H1 (cell line): ENCODE measurements around the gene PTPA. TPM values are rescaled to one million over a fixed set of nuclear protein-coding genes. Genes with fewer than 3 reads are reported as not detected.

ENCODE experiments used
- CTCF ChIA-PET: fragments of 300-600 bp; sonication (Branson Sonifier 250); formaldehyde crosslinking; loops from one replicate; lab custom pipeline; 2021; ENCODE audit not compliant: partially characterized antibody; lab: Charles Lee
- POLR2A ChIA-PET: fragments of 300-600 bp; sonication (Branson Sonifier 250); formaldehyde crosslinking; loops from one replicate; lab custom pipeline; 2021; ENCODE audit warnings: inconsistent platforms; ENCODE audit not compliant: partially characterized antibody; lab: Charles Lee
- DNase-seq, 2 experiments: peaks; one replicate each; pipeline versions ENCODE4 v3.0.0 to v3.0.0-alpha.2; 2010 to 2022; ENCODE audit warnings: low spot score in 2 of 2, low read depth in 1 of 2, mixed read lengths in 1 of 2
- FAIRE-seq: peaks from 2 replicates; lab custom pipeline; 2011; peaks lifted over from hg19 to GRCh38; lab: Jason Lieb, UNC
- H2AFZ ChIP-seq: 2 replicates; pipeline ENCODE4 v1.8.1; 2012; ENCODE audit warnings: low read length, inconsistent platforms
- H2AK5ac ChIP-seq: 2 replicates; pipeline ENCODE4 v1.6.1; 2013; ENCODE audit warnings: low read depth, low read length
- H2BK120ac ChIP-seq: replicated peaks from 2 replicates; pipeline ENCODE3; 2013; ENCODE audit warnings: low read depth, low read length, inconsistent platforms
- H2BK12ac ChIP-seq: 2 replicates; pipeline ENCODE4 v1.6.1; 2013; ENCODE audit warnings: low read depth, low read length
- H2BK15ac ChIP-seq: 2 replicates; pipeline ENCODE4 v1.6.1; 2013; ENCODE audit warnings: low read length
- H2BK20ac ChIP-seq: 2 replicates; pipeline ENCODE4 v1.6.1; 2013; ENCODE audit warnings: low read length
- H2BK5ac ChIP-seq: 2 replicates; pipeline ENCODE4 v1.6.1; 2013; ENCODE audit warnings: low read depth, low read length
- H3K14ac ChIP-seq: 2 replicates; pipeline ENCODE4 v1.6.1; 2013; ENCODE audit warnings: inconsistent platforms; ENCODE audit not compliant: insufficient read length
- H3K18ac ChIP-seq: 2 replicates; pipeline ENCODE4 v1.6.1; 2013; ENCODE audit warnings: low read length; ENCODE audit errors: extremely low read depth
- H3K23ac ChIP-seq: 2 replicates; pipeline ENCODE4 v1.6.1; 2013; ENCODE audit warnings: inconsistent platforms; ENCODE audit not compliant: insufficient read length
- H3K23me2 ChIP-seq: 2 replicates; pipeline ENCODE4 v1.6.1; 2013; ENCODE audit warnings: low read depth, low read length
- H3K27ac ChIP-seq: 2 replicates; pipeline ENCODE4 v1.6.1; 2011; ENCODE audit warnings: low read depth, low read length, inconsistent platforms
- H3K27me3 ChIP-seq, 4 experiments: replicated peaks in 1 of 4; 1 replicate in 1 of 4; 2 replicates in 3 of 4; pipeline versions ENCODE4 v1.6.1 to v1.8.1; 2011 to 2013; ENCODE audit warnings: low read length in 3 of 4, mild to moderate bottlenecking in 3 of 4, inconsistent platforms in 2 of 4, mixed read lengths in 2 of 4, moderate library complexity in 1 of 4; ENCODE audit not compliant: control insufficient read depth in 3 of 4, insufficient read depth in 3 of 4; ENCODE audit errors: extremely low read depth in 1 of 4
- H3K36me3 ChIP-seq, 4 experiments: 2 replicates each; pipeline versions ENCODE4 v1.6.1 to v1.8.1; 2011 to 2013; ENCODE audit warnings: mild to moderate bottlenecking in 4 of 4, low read length in 3 of 4, moderate library complexity in 2 of 4, control low read depth in 1 of 4, inconsistent platforms in 1 of 4; ENCODE audit not compliant: insufficient read depth in 4 of 4, control insufficient read depth in 2 of 4
- H3K4ac ChIP-seq: replicated peaks from 2 replicates; pipeline ENCODE3; 2013; ENCODE audit warnings: low read length, low read depth, mixed read lengths, inconsistent platforms; ENCODE audit not compliant: insufficient read length
- H3K4me1 ChIP-seq, 4 experiments: replicated peaks in 1 of 4; 1 replicate in 1 of 4; 2 replicates in 3 of 4; pipeline versions ENCODE4 v1.6.1 to v1.8.1; 2011 to 2013; ENCODE audit warnings: low read length in 3 of 4, inconsistent platforms in 2 of 4, mixed read lengths in 1 of 4; ENCODE audit not compliant: insufficient read depth in 4 of 4, control insufficient read depth in 3 of 4
- H3K4me2 ChIP-seq, 2 experiments: 2 replicates each; pipeline versions ENCODE4 v1.6.1 to v1.8.1; 2011 to 2013; ENCODE audit warnings: low read depth in 2 of 2, low read length in 2 of 2, control low read depth in 1 of 2, inconsistent platforms in 1 of 2, mild to moderate bottlenecking in 1 of 2; ENCODE audit not compliant: insufficient read depth in 1 of 2
- H3K4me3 ChIP-seq, 4 experiments: fragments of 200-600, 300-600 bp in 1 of 4; sonication (generic), shearing (Covaris generic), sonication (Bioruptor Twin) in 1 of 4; 2 replicates each; pipeline versions ENCODE4 v1.5.1 to v1.8.1; 2011 to 2016; ENCODE audit warnings: low read length in 4 of 4, low read depth in 3 of 4, control low read depth in 2 of 4, inconsistent platforms in 2 of 4, mild to moderate bottlenecking in 2 of 4, mixed read lengths in 1 of 4, moderate library complexity in 1 of 4; ENCODE audit not compliant: insufficient read depth in 2 of 4; ENCODE audit errors: extremely low read depth in 1 of 4
- H3K56ac ChIP-seq: replicated peaks from 2 replicates; pipeline ENCODE3; 2013; ENCODE audit warnings: low read depth, mild to moderate bottlenecking, mixed read lengths, low read length, inconsistent platforms; ENCODE audit not compliant: insufficient read length
- H3K79me1 ChIP-seq: 2 replicates; pipeline ENCODE4 v1.6.1; 2013; ENCODE audit warnings: low read depth, low read length, control low read depth
- H3K79me2 ChIP-seq, 2 experiments: 2 replicates each; pipeline versions ENCODE4 v1.6.1 to v1.8.1; 2012 to 2013; ENCODE audit warnings: low read length in 2 of 2, mild to moderate bottlenecking in 2 of 2, inconsistent platforms in 1 of 2; ENCODE audit not compliant: insufficient read depth in 2 of 2, control insufficient read depth in 1 of 2
- H3K9ac ChIP-seq, 4 experiments: replicated peaks in 1 of 4; 1 replicate in 1 of 4; 2 replicates in 3 of 4; pipeline versions ENCODE4 v1.6.1 to v1.8.1; 2011 to 2013; ENCODE audit warnings: low read depth in 3 of 4, low read length in 3 of 4, control low read depth in 2 of 4, mild to moderate bottlenecking in 2 of 4, moderate library complexity in 2 of 4, inconsistent platforms in 1 of 4; ENCODE audit errors: extremely low read depth in 1 of 4
- H3K9me3 ChIP-seq, 2 experiments: 2 replicates each; pipeline versions ENCODE4 v1.6.1 to v1.8.1; 2012 to 2013; ENCODE audit warnings: mild to moderate bottlenecking in 2 of 2, moderate library complexity in 2 of 2, control low read depth in 1 of 2, inconsistent platforms in 1 of 2, low read depth in 1 of 2, low read length in 1 of 2, mixed read lengths in 1 of 2; ENCODE audit not compliant: insufficient read depth in 2 of 2
- H4K20me1 ChIP-seq, 2 experiments: replicated peaks in 1 of 2; 2 replicates each; pipeline versions ENCODE3 to v1.8.1; 2011 to 2013; ENCODE audit warnings: inconsistent platforms in 2 of 2, low read length in 2 of 2, mild to moderate bottlenecking in 1 of 2; ENCODE audit not compliant: insufficient read depth in 2 of 2, control insufficient read depth in 1 of 2
- H4K5ac ChIP-seq: 2 replicates; pipeline ENCODE4 v1.6.1; 2013; ENCODE audit warnings: low read length, low read depth, mixed read lengths, inconsistent platforms; ENCODE audit not compliant: insufficient read length
- H4K8ac ChIP-seq: 2 replicates; pipeline ENCODE4 v1.8.0; 2013; ENCODE audit warnings: mild to moderate bottlenecking, moderate library complexity, low read length, inconsistent platforms; ENCODE audit not compliant: insufficient read depth; ENCODE audit errors: extremely low read depth
- H4K91ac ChIP-seq: replicated peaks from 2 replicates; pipeline ENCODE3; 2013; ENCODE audit warnings: low read length, mixed read lengths, inconsistent platforms; ENCODE audit not compliant: insufficient read length
- CHD2 ChIP-seq: IDR thresholded peaks from 2 replicates; pipeline ENCODE4 v1.6.1; 2012; ENCODE audit warnings: low read length, improper control_type of control experiment
- CTBP2 ChIP-seq: IDR thresholded peaks from 2 replicates; pipeline ENCODE4 v1.7.0; 2011; ENCODE audit warnings: borderline replicate concordance, mild to moderate bottlenecking, moderate library complexity, mixed read lengths, low read length; ENCODE audit not compliant: insufficient read depth, insufficient read length
- GTF2F1 ChIP-seq: IDR thresholded peaks from 2 replicates; pipeline ENCODE4 v1.6.1; 2012; ENCODE audit warnings: low read depth, low read length, improper control_type of control experiment, borderline replicate concordance
- HDAC2 ChIP-seq, 2 experiments: fragments of 300-600 bp in 1 of 2; sonication (generic) in 1 of 2; IDR thresholded peaks; 2 replicates each; pipeline ENCODE4 v1.6.1; 2011 to 2012; ENCODE audit warnings: low read depth in 2 of 2, low read length in 2 of 2, mild to moderate bottlenecking in 2 of 2, moderate library complexity in 2 of 2, borderline replicate concordance in 1 of 2, inconsistent platforms in 1 of 2
- HDAC6 ChIP-seq: IDR thresholded peaks from one replicate; pipeline ENCODE4 v1.7.1; 2012; ENCODE audit warnings: low read depth, mild to moderate bottlenecking, inconsistent platforms, low read length, moderate library complexity
- RFX5 ChIP-seq: IDR thresholded peaks from 2 replicates; pipeline ENCODE4 v1.6.1; 2011; ENCODE audit warnings: low read depth, low read length, improper control_type of control experiment, borderline replicate concordance
- SP1 ChIP-seq: IDR thresholded peaks from 2 replicates; pipeline ENCODE4 v1.6.1; 2011; ENCODE audit warnings: low read depth, low read length
- WGBS, 2 experiments: shearing (Covaris generic) in 1 of 2; methylation state at CpG; one replicate each; pipeline versions ENCODE4 v1.1.6 to v1.1.7; 2013 to 2015; ENCODE audit warnings: low lambda C conversion rate in 2 of 2, mixed read lengths in 2 of 2, inconsistent platforms in 1 of 2, low coverage in 1 of 2, missing lambda C conversion rate in 1 of 2; ENCODE audit not compliant: insufficient replicate concordance in 2 of 2, insufficient coverage in 1 of 2, insufficient read length in 1 of 2; ENCODE audit errors: extremely low coverage in 1 of 2, missing lambda C conversion rate in 1 of 2; 5-methylcytosine and 5-hydroxymethylcytosine counted together
- long read RNA-seq, 2 experiments: library from RNA in 1 of 2; library from capped mRNA in 1 of 2; stranded (forward); transcript quantifications; one replicate each; pipeline ENCODE4 v2.0.0, GENCODE V29; 2021; ENCODE audit warnings: inconsistent platforms in 1 of 2
- polyA minus RNA-seq, 3 experiments: library from RNA; depleted of rRNA, polyadenylated mRNA; stranded (reverse); fragments of >200 nt; gene quantifications; 1 replicate in 2 of 3; 2 replicates in 1 of 3; pipeline ENCODE4 v1.2.3, GENCODE V29; 2011
- polyA plus RNA-seq, 7 experiments: library from polyadenylated mRNA; depleted of rRNA in 3 of 7; stranded (reverse) in 5 of 7; unstranded in 2 of 7; fragments of >200 nt in 5 of 7; fragments of 200-250 nt in 2 of 7; gene quantifications; 1 replicate in 5 of 7; 2 replicates in 1 of 7; 4 replicates in 1 of 7; pipeline versions ENCODE4 v1.2.1 to v1.2.3, GENCODE V29; 2011 to 2013; ENCODE audit warnings: missing spikeins in 2 of 7, mixed read lengths in 2 of 7
- total RNA-seq: library from RNA; stranded (reverse); fragmentation: NEBNext Ultra II Directional; extraction: Animal tissue kit (Norgen Biotek cat#: 25700); gene quantifications from 2 replicates; pipeline ENCODE4 v1.2.1, GENCODE V29; 2021

The PTPA gene
- total RNA-seq (145 and 156 TPM in 2 replicates), polyA plus RNA-seq (2011; rRNA removed) (114 and 158 TPM in 2 replicates), polyA minus RNA-seq (2011; rRNA and poly(A)+ RNA removed) (144 and 187 TPM in 2 replicates)
- polyA plus RNA-seq (2011; cell fraction: cytosol; rRNA removed) = 152 TPM
- polyA plus RNA-seq (2011; cell fraction: nucleus; rRNA removed) = 155 TPM
- polyA plus RNA-seq (2012, experiment 1 of 2) = 115 to 156 TPM (median 139 TPM) in 4 replicates
- 167 TPM for polyA plus RNA-seq (2012, experiment 2 of 2)
- polyA plus RNA-seq (2013, experiment 1 of 2) = 80.6 TPM
- 76.5 TPM for polyA plus RNA-seq (2013, experiment 2 of 2)
- polyA minus RNA-seq (2011; cell fraction: cytosol; rRNA and poly(A)+ RNA removed) = 83.3 TPM
- 60.0 TPM for polyA minus RNA-seq (2011; cell fraction: nucleus; rRNA and poly(A)+ RNA removed)
- long read RNA-seq, experiment 1, transcript PTPA-210 (3 exons, 1,153 nt) = minor isoform, 6 of 142 reads
- long read RNA-seq, experiment 1, transcript PTPA-207 (10 exons, 2,737 nt) = major isoform, 18 of 142 reads
- long read RNA-seq, experiment 1, partial matches to known transcripts = 103 of 142 reads
- long read RNA-seq, experiment 1, other reads (novel, unspliced or antisense) = 9 of 142 reads
- long read RNA-seq, experiment 2, transcript PTPA-207 (10 exons, 2,737 nt) = major isoform, 13 of 45 reads
- long read RNA-seq, experiment 2, partial matches to known transcripts = 2 of 45 reads
- long read RNA-seq, experiment 2, other reads (novel, unspliced or antisense) = 20 of 45 reads

DNA sequence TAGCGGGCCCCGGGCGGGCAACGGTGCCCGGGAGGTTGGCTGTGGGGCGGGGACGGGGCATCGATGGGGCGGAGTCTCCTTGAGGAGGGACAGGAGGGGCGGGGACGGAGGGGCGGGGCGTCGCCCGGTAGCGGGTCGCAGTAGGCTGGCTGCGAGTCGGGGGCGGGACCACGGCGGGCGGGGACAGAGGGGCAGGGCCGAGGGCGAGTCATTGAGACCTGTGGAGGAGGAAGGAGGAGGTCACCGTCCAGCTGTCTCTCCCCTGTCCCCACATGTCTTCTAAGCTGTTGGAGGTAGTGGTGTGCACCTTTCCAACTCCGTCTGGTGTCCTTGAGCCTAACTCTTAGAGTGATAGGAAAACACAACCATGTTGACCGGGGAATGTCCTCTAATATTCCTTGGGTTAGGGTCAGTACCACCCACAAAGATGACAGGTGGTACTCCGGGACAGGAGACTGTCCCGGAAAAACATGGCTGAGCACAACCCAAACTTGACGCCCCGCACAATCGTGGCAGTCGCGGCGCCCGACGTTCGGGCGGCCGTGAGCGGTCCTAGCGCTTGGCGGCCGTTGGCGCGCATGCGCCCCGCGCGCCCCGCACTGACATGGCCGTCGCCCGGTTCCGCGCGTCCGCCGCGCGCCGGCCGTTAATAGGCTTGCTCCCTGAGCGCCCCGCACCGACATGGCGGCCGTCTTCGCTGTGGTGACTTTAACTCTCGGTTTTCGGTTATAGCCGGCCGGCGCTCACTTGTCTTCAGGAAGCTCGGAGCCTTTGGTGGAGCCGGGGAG lies at the start of gene PTPA, which contains the start of gene CRAT:
PTPA (plus strand) TSS at position 676 of the 788 bp plus-strand sequence. CDS start 186 bp downstream, outside the sequence.
CRAT (minus strand) TSS at position 54 of the 788 bp plus-strand sequence. CDS start 284 bp downstream, outside the sequence.
- peak within 1 kb of the TSS; percentile 96 for H4K91ac ChIP-seq
- H2BK5ac ChIP-seq = peak within 1 kb of the TSS; percentile 96
- peaks cover 0 to 2% of the 10 kb centered on the region in 2 experiments for H4K20me1 ChIP-seq
- peak within 1 kb of the TSS; percentile 95 for H3K27ac ChIP-seq
- peak within 1 kb of the TSS; percentile 84 to 99 for H3K4me2 ChIP-seq
- peak within 1 kb of the TSS; percentile 94 for H3K4ac ChIP-seq
- no peak within 1 kb of the TSS for H3K14ac ChIP-seq
- no peak within 1 kb of the TSS for H2BK20ac ChIP-seq
- peak within 1 kb of the TSS; percentile 99 for H3K56ac ChIP-seq
- FAIRE-seq (no peak), DNase-seq (peak; percentile 84 to 93)
- no peaks in the 10 kb centered on the region for H3K36me3 ChIP-seq
- H3K23me2 ChIP-seq = peaks cover 10% of the 10 kb centered on the region
- CTCF ChIA-PET = interaction anchor here (0.6 to 9.7 kb wide), 2 partner anchors 20 to 159 kb away, joined by 6 to 64 read pairs; no protein-coding TSS in a partner anchor
- peak within 1 kb of the TSS; percentile 99 for H3K18ac ChIP-seq
- peaks cover 0 to 40% of the 10 kb centered on the region in 2 experiments; a peak in 3 of 4 replicates for H3K79me2 ChIP-seq
- POLR2A ChIA-PET = interaction anchor here (0.6 to 4.3 kb wide), 9 partner anchors 10 to 83 kb away, joined by 3 to 21 read pairs (median 5); partner anchors contain the start of gene SH3GLB2
- H3K9me3 ChIP-seq = no peaks in the 10 kb centered on the region
- no peak within 1 kb of the TSS for H2AK5ac ChIP-seq
- no peak within 1 kb of the TSS for H2BK15ac ChIP-seq
- H2AFZ ChIP-seq = peak within 1 kb of the TSS; percentile 66; the same call in 1 of the 2 replicates
- H3K79me1 ChIP-seq = peaks cover 4% of the 10 kb centered on the region
- peak within 1 kb of the TSS; percentile 55 to 94 (median 94) for H3K9ac ChIP-seq
- H2BK120ac ChIP-seq = peak within 1 kb of the TSS; percentile 78
- H3K4me3 ChIP-seq = peak within 1 kb of the TSS; percentile 75 to 95 (median 89)
- 1% methylated on average over 22 of the region's 77 CpGs; no CpG with 5 or more reads in 1 of the 2 experiments for WGBS, 2 experiments
- peak within 1 kb of the TSS; percentile 99 for H4K5ac ChIP-seq
- H2BK12ac ChIP-seq = peak within 1 kb of the TSS; percentile 94
- H3K4me1 ChIP-seq = peaks cover 0 to 5% (median 3%) of the 10 kb centered on the region in 4 experiments; a peak in 3 of 7 replicates
- H3K23ac ChIP-seq = no peak within 1 kb of the TSS
- peak within 1 kb of the TSS; percentile 99 for H4K8ac ChIP-seq
- H3K27me3 ChIP-seq = peaks cover 0 to 15% (median 13%) of the 10 kb centered on the region in 4 experiments; a peak in 5 of 7 replicates
- no peak for TF ChIP-seq HDAC6
- TF ChIP-seq RFX5 = no peak
- TF ChIP-seq CTBP2 = no peak
- no peak for TF ChIP-seq SP1
- no peak; a peak in 1 of 4 replicates for TF ChIP-seq HDAC2 (IDR thresholded peaks at IDR 0.05; ENCODE audit: borderline replicate concordance in 1 of 2, low read depth in 2 of 2, low read length in 2 of 2)
- TF ChIP-seq CHD2 = no peak
- no peak for TF ChIP-seq GTF2F1
